Activated T-cell treated with anti-CD3 and anti-CD28 coated beads, Interleukin-2, amount 50 U/mL, for 72 hours (primary cell): Measurements from ENCODE around the gene THRB. TPM values are rescaled to one million over a fixed set of nuclear protein-coding genes. Genes with fewer than 3 reads are reported as not detected.

Experiments used
- ATAC-seq, 2 donors: fragments of 150-1000 bp; cut with Tn5 transposase; replicated peaks in 1 of 2; 2 replicates each; pipeline ENCODE4 v1.10.0; 2021; ENCODE audit warnings: moderate library complexity in 2 of 2, mild to moderate bottlenecking in 1 of 2
- DNase-seq, 2 donors: peaks; one replicate each; pipeline ENCODE4 v3.0.0; 2021 to 2022; ENCODE audit warnings: mixed read lengths in 1 of 2
- H3K27ac Mint-ChIP-seq: one replicate; pipeline ENCODE4 v1.8.0; 2022; ENCODE audit warnings: mild to moderate bottlenecking, moderate library complexity, mixed read lengths
- H3K27me3 Mint-ChIP-seq: one replicate; pipeline ENCODE4 v1.8.0; 2022; ENCODE audit warnings: low read depth, mixed read lengths
- H3K36me3 Mint-ChIP-seq, 2 donors: one replicate each; pipeline ENCODE4 v1.8.0; 2022; ENCODE audit warnings: mixed read lengths in 2 of 2, mild to moderate bottlenecking in 1 of 2; ENCODE audit not compliant: insufficient read depth in 2 of 2
- H3K4me1 Mint-ChIP-seq: one replicate; pipeline ENCODE4 v1.8.0; 2022; ENCODE audit warnings: low read depth, mixed read lengths
- H3K4me3 Mint-ChIP-seq, 2 donors: one replicate each; pipeline ENCODE4 v1.8.0; 2022; ENCODE audit warnings: mild to moderate bottlenecking in 2 of 2, mixed read lengths in 2 of 2, moderate library complexity in 2 of 2
- H3K9me3 Mint-ChIP-seq, 2 donors: one replicate each; pipeline ENCODE4 v1.8.0; 2022; ENCODE audit warnings: mixed read lengths in 2 of 2
- total RNA-seq, 2 donors: library from RNA; stranded (reverse); gene quantifications; one replicate each; pipeline ENCODE4 v1.2.3, GENCODE V29; 2022

Gene THRB
- total RNA-seq, 2 donors from 2014 or later, result not detected

GRCh38 chr3:24522146-24522579 lies 27.5 kb upstream of the THRB start:
- H3K4me1 Mint-ChIP-seq, result peaks cover 4% of the 10 kb centered on the region
- H3K9me3 Mint-ChIP-seq, result no peaks in the 10 kb centered on the region
- no peak for DNase-seq
- H3K27me3 Mint-ChIP-seq, result peaks cover 47% of the 10 kb centered on the region
- H3K36me3 Mint-ChIP-seq, result no peaks in the 10 kb centered on the region
- H3K4me3 Mint-ChIP-seq, result no peak overlapping the region
- H3K27ac Mint-ChIP-seq, result no peak overlapping the region
- ATAC-seq, result no peak

GRCh38 chr3:24521420-24522145 lies 26.9 kb upstream of the THRB start:
- no peak overlapping the region for H3K27ac Mint-ChIP-seq
- no peak for DNase-seq
- no peaks in the 10 kb centered on the region for H3K9me3 Mint-ChIP-seq
- H3K27me3 Mint-ChIP-seq, result peaks cover 53% of the 10 kb centered on the region
- peak; percentile 34 to 51 for ATAC-seq
- peaks cover 4% of the 10 kb centered on the region for H3K4me1 Mint-ChIP-seq
- H3K36me3 Mint-ChIP-seq, result no peaks in the 10 kb centered on the region
- H3K4me3 Mint-ChIP-seq, result peak overlapping the region; percentile 11 to 51

- ATAC-seq (peak in 1 of 2 donors; percentile 26), DNase-seq (no peak)
- H3K27me3 Mint-ChIP-seq, result peaks cover 54% of the 10 kb centered on the region
- H3K9me3 Mint-ChIP-seq, result no peaks in the 10 kb centered on the region
- peaks cover 4% of the 10 kb centered on the region for H3K4me1 Mint-ChIP-seq
- H3K4me3 Mint-ChIP-seq, result peak overlapping the region; percentile 11 to 51
- no peak overlapping the region for H3K27ac Mint-ChIP-seq
- H3K36me3 Mint-ChIP-seq, result no peaks in the 10 kb centered on the region
Measured at GRCh38 chr3:24520976-24521419, 26.3 kb upstream of the THRB start.

- H3K4me3 Mint-ChIP-seq, result no peak overlapping the region
- DNase-seq (no peak), ATAC-seq (no peak)
- H3K27ac Mint-ChIP-seq, result no peak overlapping the region
- H3K36me3 Mint-ChIP-seq, result no peaks in the 10 kb centered on the region
- H3K9me3 Mint-ChIP-seq, result no peaks in the 10 kb centered on the region
- H3K4me1 Mint-ChIP-seq, result peaks cover 4% of the 10 kb centered on the region
- H3K27me3 Mint-ChIP-seq, result peaks cover 54% of the 10 kb centered on the region
Measured at GRCh38 chr3:24520101-24520495, 25.4 kb upstream of the THRB start.

- Mint-ChIP-seq H3K9me3 (no peaks in the 10 kb centered on the region), H3K4me3 (no peak overlapping the region), H3K27me3 (peaks cover 54% of the 10 kb centered on the region), H3K27ac (no peak overlapping the region), H3K4me1 (peaks cover 4% of the 10 kb centered on the region), H3K36me3 (no peaks in the 10 kb centered on the region)
- no peak for DNase-seq
- ATAC-seq, result no peak
Measured at GRCh38 chr3:24519368-24520100, 24.9 kb upstream of the THRB start.

- Mint-ChIP-seq H3K4me3 (no peak overlapping the region), H3K27ac (no peak overlapping the region), H3K9me3 (no peaks in the 10 kb centered on the region), H3K36me3 (no peaks in the 10 kb centered on the region), H3K4me1 (peaks cover 4% of the 10 kb centered on the region), H3K27me3 (peaks cover 54% of the 10 kb centered on the region)
- no peak for DNase-seq
- ATAC-seq, result no peak
Measured at GRCh38 chr3:24518990-24519367, 24.3 kb upstream of the THRB start.

- H3K9me3 Mint-ChIP-seq, result no peaks in the 10 kb centered on the region
- peaks cover 25% of the 10 kb centered on the region for H3K27me3 Mint-ChIP-seq
- no peaks in the 10 kb centered on the region for H3K4me1 Mint-ChIP-seq
- no peak overlapping the region for H3K27ac Mint-ChIP-seq
- no peak overlapping the region for H3K4me3 Mint-ChIP-seq
- no peak for ATAC-seq
- no peak for DNase-seq
- H3K36me3 Mint-ChIP-seq, result no peaks in the 10 kb centered on the region
Measured at GRCh38 chr3:24514119-24514518, 19.5 kb upstream of the THRB start.

GRCh38 chr3:24513463-24513862 lies 18.8 kb upstream of the THRB start:
- peaks cover 18% of the 10 kb centered on the region for H3K27me3 Mint-ChIP-seq
- H3K9me3 Mint-ChIP-seq, result peaks cover 0 to under 1% of the 10 kb centered on the region in 2 donors
- no peaks in the 10 kb centered on the region for H3K36me3 Mint-ChIP-seq
- no peak overlapping the region for H3K4me3 Mint-ChIP-seq
- no peak for ATAC-seq
- DNase-seq, result no peak
- no peak overlapping the region for H3K27ac Mint-ChIP-seq
- H3K4me1 Mint-ChIP-seq, result peaks cover 3% of the 10 kb centered on the region

- Mint-ChIP-seq H3K27me3 (peaks cover 15% of the 10 kb centered on the region), H3K4me1 (peaks cover 5% of the 10 kb centered on the region), H3K9me3 (peaks cover 0 to 1% of the 10 kb centered on the region in 2 donors), H3K36me3 (no peaks in the 10 kb centered on the region), H3K27ac (no peak overlapping the region), H3K4me3 (no peak overlapping the region)
- DNase-seq (no peak), ATAC-seq (no peak)
Measured at GRCh38 chr3:24512564-24513197, 18.0 kb upstream of the THRB start.

GRCh38 chr3:24510030-24510648 lies 15.5 kb upstream of the THRB start:
- Mint-ChIP-seq H3K27ac (no peak overlapping the region), H3K27me3 (peaks cover 8% of the 10 kb centered on the region), H3K4me3 (no peak overlapping the region), H3K36me3 (no peaks in the 10 kb centered on the region), H3K4me1 (peaks cover 5% of the 10 kb centered on the region), H3K9me3 (peaks cover 0 to 1% of the 10 kb centered on the region in 2 donors)
- ATAC-seq (no peak), DNase-seq (no peak)

GRCh38 chr3:24508423-24508839 lies 13.8 kb upstream of the THRB start:
- no peaks in the 10 kb centered on the region for H3K36me3 Mint-ChIP-seq
- ATAC-seq (peak; percentile 62), DNase-seq (no peak)
- peaks cover 21% of the 10 kb centered on the region for H3K27me3 Mint-ChIP-seq
- H3K4me3 Mint-ChIP-seq, result no peak overlapping the region
- peaks cover 6% of the 10 kb centered on the region for H3K4me1 Mint-ChIP-seq
- peaks cover 1% of the 10 kb centered on the region in 2 donors for H3K9me3 Mint-ChIP-seq
- H3K27ac Mint-ChIP-seq, result no peak overlapping the region

- H3K36me3 Mint-ChIP-seq, result no peaks in the 10 kb centered on the region
- DNase-seq, result no peak
- no peak for ATAC-seq
- H3K4me1 Mint-ChIP-seq, result peaks cover 12% of the 10 kb centered on the region
- H3K27me3 Mint-ChIP-seq, result peaks cover 16% of the 10 kb centered on the region
- peaks cover 1% of the 10 kb centered on the region in 2 donors for H3K9me3 Mint-ChIP-seq
- H3K27ac Mint-ChIP-seq, result no peak overlapping the region
- H3K4me3 Mint-ChIP-seq, result no peak overlapping the region
Measured at GRCh38 chr3:24507776-24508422, 13.2 kb upstream of the THRB start.
